Neural cell (in vitro differentiated cells): ENCODE data around the gene UBE2H. TPM values are rescaled to one million over a fixed set of nuclear protein-coding genes. Genes with fewer than 3 reads are reported as not detected.
"Not testable (repeated sequence)": the region's sequence is repeated elsewhere in the genome, so short reads cannot be mapped to it uniquely, and the experiment has no call there.

ENCODE experiments used
- H2AFZ ChIP-seq: fragments of 200-600, 300-800 bp; sonication (generic), shearing (Covaris generic); 2 replicates; pipeline ENCODE4 v1.6.0; 2014; ENCODE audit warnings: low read depth, mild to moderate bottlenecking, antibody characterized with exemption, low read length, moderate library complexity
- H3F3A ChIP-seq: fragments of 200-600 bp; shearing (Covaris generic); 2 replicates; pipeline ENCODE4 v1.6.1; 2016; ENCODE audit warnings: mild to moderate bottlenecking, moderate library complexity, mixed read lengths, antibody characterized with exemption, low read length; ENCODE audit not compliant: insufficient read depth, poor library complexity, severe bottlenecking
- H3K27ac ChIP-seq: fragments of 200-600, 300-800 bp; sonication (generic), shearing (Covaris generic); 2 replicates; pipeline ENCODE4 v1.5.1; 2014; ENCODE audit warnings: mild to moderate bottlenecking, low read length, moderate library complexity
- H3K27me3 ChIP-seq: fragments of 300-800, 200-600 bp; sonication (generic), shearing (Covaris generic); 2 replicates; pipeline ENCODE4 v1.6.0; 2014; ENCODE audit warnings: mild to moderate bottlenecking, low read depth, low read length, moderate library complexity; ENCODE audit not compliant: insufficient read depth
- H3K36me3 ChIP-seq: fragments of 300-800, 200-600 bp; sonication (generic), shearing (Covaris generic); 2 replicates; pipeline ENCODE4 v1.5.1; 2014; ENCODE audit warnings: mild to moderate bottlenecking, antibody characterized with exemption, low read length, moderate library complexity; ENCODE audit not compliant: insufficient read depth
- H3K4me2 ChIP-seq: fragments of 300-800, 200-600 bp; sonication (generic), shearing (Covaris generic); 2 replicates; pipeline ENCODE4 v1.6.0; 2014; ENCODE audit warnings: mild to moderate bottlenecking, low read length
- H3K4me3 ChIP-seq: fragments of 300-800, 200-600 bp; sonication (generic), shearing (Covaris generic); 2 replicates; pipeline ENCODE4 v1.5.1; 2014; ENCODE audit warnings: mild to moderate bottlenecking, low read length, moderate library complexity
- H3K79me2 ChIP-seq: fragments of 200-600 bp; shearing (Covaris generic); replicated peaks from 2 replicates; pipeline ENCODE4 v1.6.0; 2014; ENCODE audit warnings: mild to moderate bottlenecking, low read length, moderate library complexity; ENCODE audit not compliant: insufficient read depth
- H3K9ac ChIP-seq: fragments of 300-800, 200-600 bp; sonication (generic), shearing (Covaris generic); 2 replicates; pipeline ENCODE4 v1.6.1; 2016; ENCODE audit warnings: mild to moderate bottlenecking, low read length, mixed read lengths
- H3K9me2 ChIP-seq: fragments of 200-600 bp; shearing (Covaris generic); 2 replicates; pipeline ENCODE4 v1.6.1; 2016; ENCODE audit warnings: mild to moderate bottlenecking, low read length, mixed read lengths; ENCODE audit not compliant: insufficient read depth
- H3K9me3 ChIP-seq: fragments of 200-600, 300-800 bp; sonication (generic), shearing (Covaris generic); 2 replicates; pipeline ENCODE4 v1.6.1; 2016; ENCODE audit warnings: mild to moderate bottlenecking, mixed run types, low read length, moderate library complexity, mixed read lengths
- H4K20me1 ChIP-seq: fragments of 200-600 bp; shearing (Covaris generic); 2 replicates; pipeline ENCODE4 v1.6.1; 2016; ENCODE audit warnings: mild to moderate bottlenecking, mixed run types; ENCODE audit not compliant: insufficient read depth
- CTCF ChIP-seq: fragments of 450-650 bp; IDR thresholded peaks from 2 replicates; pipeline ENCODE4 v1.5.1; 2014; ENCODE audit warnings: antibody characterized with exemption, mild to moderate bottlenecking, moderate library complexity; ENCODE audit not compliant: poor library complexity, severe bottlenecking
- EP300 ChIP-seq: fragments of 450-650 bp; conservative IDR thresholded peaks from 2 replicates; pipeline ENCODE4 v1.6.1; 2014; ENCODE audit warnings: antibody characterized with exemption, mild to moderate bottlenecking, moderate library complexity; ENCODE audit not compliant: poor library complexity, severe bottlenecking
- EZH2 ChIP-seq: fragments of 200-600, 300-800 bp; shearing (Covaris generic), sonication (generic); IDR thresholded peaks from 2 replicates; pipeline ENCODE4 v1.6.1; 2014; ENCODE audit warnings: antibody characterized with exemption, low read length, borderline replicate concordance, mild to moderate bottlenecking; ENCODE audit not compliant: insufficient read depth, poor library complexity, severe bottlenecking
- MXI1 ChIP-seq: fragments of 450-650 bp; conservative IDR thresholded peaks from 2 replicates; pipeline ENCODE4 v1.6.1; 2014; ENCODE audit warnings: antibody characterized with exemption, mild to moderate bottlenecking; ENCODE audit not compliant: poor library complexity, severe bottlenecking
- POLR2AphosphoS5 ChIP-seq: IDR thresholded peaks from 2 replicates; pipeline ENCODE4 v1.6.1; 2012
- RAD21 ChIP-seq: fragments of 450-650 bp; conservative IDR thresholded peaks from 2 replicates; pipeline ENCODE4 v1.6.1; 2014; ENCODE audit warnings: antibody characterized with exemption, mild to moderate bottlenecking, moderate library complexity
- REST ChIP-seq: IDR thresholded peaks from 2 replicates; pipeline ENCODE4 v1.6.1; 2012; ENCODE audit warnings: borderline replicate concordance
- SMC3 ChIP-seq: fragments of 450-650 bp; conservative IDR thresholded peaks from 2 replicates; pipeline ENCODE4 v1.6.1; 2014; ENCODE audit warnings: antibody characterized with exemption, mild to moderate bottlenecking, moderate library complexity; ENCODE audit not compliant: poor library complexity
- TAF1 ChIP-seq: IDR thresholded peaks from 2 replicates; pipeline ENCODE4 v1.6.1; 2012; ENCODE audit warnings: low read depth
- polyA plus RNA-seq: library from polyadenylated mRNA; depleted of rRNA; stranded (reverse); fragments of >200 nt; gene quantifications from 2 replicates; pipeline ENCODE4 v1.2.3, GENCODE V29; 2014

UBE2H gene
- polyA plus RNA-seq, 1 donor from 2014 or later: 96.1 TPM

GRCh38 chr7:129824291-129825208 is 128.2 kb downstream of the UBE2H start:
- Histone ChIP-seq H3F3A (no peaks in the 10 kb centered on the region), H3K79me2 (no peaks in the 10 kb centered on the region), H3K4me3 (peak overlapping the region; percentile 63), H3K27me3 (no peaks in the 10 kb centered on the region), H3K27ac (peak overlapping the region; percentile 12), H3K4me2 (no peak overlapping the region), H4K20me1 (no peaks in the 10 kb centered on the region), H3K9ac (peak overlapping the region; percentile 58), H3K36me3 (no peaks in the 10 kb centered on the region), H3K9me2 (no peaks in the 10 kb centered on the region), H3K9me3 (no peaks in the 10 kb centered on the region), H2AFZ (no peak overlapping the region)
- TF ChIP-seq MXI1: peak; percentile 13
- peak; percentile 32 for TF ChIP-seq SMC3
- TF ChIP-seq EP300: no peak
- TF ChIP-seq TAF1: no peak
- peak; percentile 8 for TF ChIP-seq POLR2AphosphoS5
- no peak for TF ChIP-seq EZH2
- TF ChIP-seq REST: no peak
- TF ChIP-seq CTCF: peak; percentile 55
- TF ChIP-seq RAD21: no peak

GRCh38 chr7:129823143-129823542 is 129.6 kb downstream of the UBE2H start:
- not testable (repeated sequence) for H2AFZ ChIP-seq, H3K36me3 ChIP-seq, H3K79me2 ChIP-seq

More at GRCh38 chr7:129823143-129823542, 129.6 kb downstream of the UBE2H start:
- not testable (repeated sequence) for H3K27ac ChIP-seq, H4K20me1 ChIP-seq, H3F3A ChIP-seq, H3K9me2 ChIP-seq, H3K4me3 ChIP-seq, H3K9me3 ChIP-seq, H3K27me3 ChIP-seq, H3K9ac ChIP-seq, H3K4me2 ChIP-seq
